ENCODE measurements around the gene PIK3R3.

Gene PIK3R3

DNA sequence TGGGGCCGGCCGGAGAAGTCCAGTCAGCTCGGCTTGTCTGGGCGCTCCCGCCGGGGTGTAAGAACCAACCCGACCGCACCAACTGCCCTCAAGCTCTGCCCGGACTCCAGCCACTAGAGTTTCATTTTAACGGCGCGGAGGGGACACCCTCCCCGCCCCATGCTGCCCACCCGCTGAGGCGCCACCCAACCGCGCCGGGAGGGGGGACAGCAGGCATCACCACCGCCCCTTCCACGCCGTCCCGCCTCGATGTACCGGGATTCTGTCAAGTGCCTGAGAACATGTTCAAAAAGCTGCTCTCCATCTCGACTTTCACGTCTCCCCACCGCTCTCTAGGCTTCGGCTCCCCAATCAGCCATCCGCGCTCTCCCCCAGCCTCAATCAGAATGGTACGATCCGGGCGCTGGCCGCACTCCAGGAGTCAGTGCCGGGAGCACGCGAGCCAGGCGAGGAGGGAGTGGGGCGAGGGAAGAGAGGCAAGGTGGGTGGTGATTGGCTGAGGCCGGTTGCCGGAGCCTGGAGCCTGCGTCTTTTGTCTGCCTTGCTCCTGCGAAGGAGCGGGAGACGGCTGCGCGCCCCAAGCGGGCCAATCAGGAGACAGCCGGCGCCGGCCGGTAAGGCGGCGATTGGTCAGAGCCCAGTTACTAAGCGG is at the start of gene PIK3R3:
TSS of gene PIK3R3 (minus strand) at position 101 of the 652 bp plus-strand sequence. CDS start 677 bp downstream, outside the sequence.
- DNase-seq (ENCODE audit: low read depth), result peak; percentile 75

DNA sequence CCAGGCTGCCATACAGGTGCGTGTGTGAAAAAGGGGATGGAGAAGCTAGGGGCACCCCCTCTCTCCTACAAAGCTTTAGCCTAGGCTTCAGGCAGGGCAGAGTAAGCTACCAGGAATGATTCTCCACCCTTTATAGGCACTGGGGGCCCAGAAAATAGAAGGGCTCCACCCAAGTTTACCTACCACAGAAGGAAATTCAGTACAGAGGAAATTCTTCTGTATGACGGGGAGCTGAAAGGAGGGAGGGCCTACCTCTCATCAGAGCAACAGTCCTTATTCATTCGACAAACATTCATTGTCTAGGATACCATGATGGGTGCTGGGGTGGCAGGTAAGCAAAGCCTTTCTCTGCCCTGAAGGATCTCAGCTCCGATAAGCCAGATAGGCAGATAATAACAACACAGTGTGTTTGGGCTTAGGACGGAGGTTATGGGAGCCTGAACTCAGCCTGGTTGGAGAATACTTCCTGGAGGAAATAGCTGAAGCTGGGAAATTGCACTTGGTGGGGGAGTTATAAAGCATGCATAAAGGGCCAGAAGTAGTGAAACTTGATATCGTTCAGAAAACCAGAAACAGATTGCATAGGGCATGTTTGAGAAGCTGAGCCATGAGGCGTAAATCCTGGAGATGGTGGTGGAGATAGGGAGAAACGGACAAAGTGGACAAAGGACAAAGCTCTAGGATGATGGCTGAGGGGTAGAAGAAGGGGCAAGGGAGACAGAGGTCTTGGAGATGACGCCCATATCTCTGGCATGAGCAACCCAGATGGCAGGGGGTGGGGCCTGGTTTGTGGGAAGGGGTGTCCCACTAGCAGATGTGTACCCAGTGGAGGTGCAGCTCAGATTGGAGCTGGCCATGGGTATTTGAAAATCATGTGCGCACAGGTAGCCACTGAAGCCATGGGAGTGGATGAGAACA is 49.2 kb upstream of the PIK3R3 start:
- DNase-seq (ENCODE audit: low read depth), result no peak

DNA sequence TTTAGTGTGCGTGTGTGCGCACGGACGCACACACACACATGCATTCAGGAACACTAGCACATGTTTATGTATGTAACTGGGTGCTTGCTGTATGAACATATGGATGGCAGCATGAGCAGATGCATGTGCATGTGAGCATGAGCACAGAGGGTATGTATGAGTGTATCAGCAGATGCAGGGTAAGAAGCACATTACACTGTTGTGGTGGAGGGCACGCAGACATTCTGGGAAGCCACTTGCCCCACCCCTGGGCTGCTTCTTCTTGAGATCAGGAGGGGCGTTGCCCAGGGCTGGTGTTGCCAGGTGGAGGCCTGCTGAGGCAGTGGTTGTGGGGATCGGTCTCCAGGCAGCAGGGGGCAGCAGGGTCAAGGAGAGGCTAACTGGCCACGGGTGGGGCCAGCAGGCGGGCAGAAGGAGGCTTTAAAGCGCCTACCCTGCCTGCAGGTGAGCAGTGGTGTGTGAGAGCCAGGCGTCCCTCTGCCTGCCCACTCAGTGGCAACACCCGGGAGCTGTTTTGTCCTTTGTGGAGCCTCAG is 47.7 kb upstream of the PIK3R3 start:
- DNase-seq (ENCODE audit: low read depth), result no peak

GRCh38 chr1:46179138-46180081 is 47.0 kb upstream of the PIK3R3 start:
- DNase-seq (ENCODE audit: low read depth), result no peak

DNA sequence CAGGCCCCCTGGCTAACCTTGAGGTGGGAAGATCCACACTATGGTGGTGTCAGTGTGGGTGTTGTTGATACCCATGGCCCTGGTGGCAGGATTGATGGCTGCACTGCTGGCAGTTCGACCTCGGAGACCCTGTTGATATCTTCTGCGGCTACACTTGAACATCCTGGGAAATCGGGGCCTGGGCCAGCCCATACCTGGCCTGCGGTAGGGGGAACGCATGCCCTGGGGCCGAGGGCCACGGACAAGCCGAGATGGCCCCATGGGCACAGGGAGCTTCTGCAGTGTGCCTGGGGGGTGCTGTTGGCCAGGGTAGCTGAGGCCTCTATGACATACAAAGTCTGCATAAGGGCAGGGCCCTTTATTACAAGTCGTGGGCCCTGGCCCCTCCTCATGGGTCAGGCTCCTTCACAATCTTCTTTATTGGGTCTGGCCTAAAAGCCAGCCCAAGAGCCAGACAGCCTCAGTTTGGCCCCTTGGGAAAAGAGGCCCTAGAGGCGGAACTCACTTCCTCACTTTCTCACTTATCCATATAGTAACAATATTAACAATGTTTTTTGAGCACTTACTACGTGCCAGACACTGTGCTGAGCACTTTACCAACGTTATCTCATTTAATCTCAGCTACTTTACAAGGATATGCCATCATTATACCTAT is 43.9 kb upstream of the PIK3R3 start, which contains the start of gene P3R3URF:
TSS of gene P3R3URF (minus strand) at position 278 of the 655 bp plus-strand sequence. CDS start at position 261, 17 bp downstream.
- no peak for DNase-seq (ENCODE audit: low read depth)

DNA sequence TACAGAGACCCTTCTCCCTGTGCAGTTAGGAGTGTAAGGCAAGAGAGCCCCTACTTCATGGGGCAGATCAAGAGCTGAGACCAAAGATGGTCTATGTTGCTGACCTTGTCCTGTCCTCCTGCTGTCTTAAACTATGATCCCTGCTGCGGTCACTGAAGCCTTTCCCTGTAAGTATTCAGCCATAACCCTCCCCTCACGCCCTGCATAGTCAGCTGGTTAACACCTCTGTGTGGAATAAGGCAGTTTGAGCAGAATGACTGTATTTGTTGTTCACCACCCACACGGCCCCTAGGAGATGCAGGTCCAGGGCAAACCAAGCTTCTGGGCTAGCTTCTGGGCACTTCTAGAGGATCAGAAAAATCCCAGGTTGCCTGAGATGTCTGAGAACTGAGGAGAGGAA is 42.8 kb upstream of the PIK3R3 start:
- no peak for DNase-seq (ENCODE audit: low read depth)

DNA sequence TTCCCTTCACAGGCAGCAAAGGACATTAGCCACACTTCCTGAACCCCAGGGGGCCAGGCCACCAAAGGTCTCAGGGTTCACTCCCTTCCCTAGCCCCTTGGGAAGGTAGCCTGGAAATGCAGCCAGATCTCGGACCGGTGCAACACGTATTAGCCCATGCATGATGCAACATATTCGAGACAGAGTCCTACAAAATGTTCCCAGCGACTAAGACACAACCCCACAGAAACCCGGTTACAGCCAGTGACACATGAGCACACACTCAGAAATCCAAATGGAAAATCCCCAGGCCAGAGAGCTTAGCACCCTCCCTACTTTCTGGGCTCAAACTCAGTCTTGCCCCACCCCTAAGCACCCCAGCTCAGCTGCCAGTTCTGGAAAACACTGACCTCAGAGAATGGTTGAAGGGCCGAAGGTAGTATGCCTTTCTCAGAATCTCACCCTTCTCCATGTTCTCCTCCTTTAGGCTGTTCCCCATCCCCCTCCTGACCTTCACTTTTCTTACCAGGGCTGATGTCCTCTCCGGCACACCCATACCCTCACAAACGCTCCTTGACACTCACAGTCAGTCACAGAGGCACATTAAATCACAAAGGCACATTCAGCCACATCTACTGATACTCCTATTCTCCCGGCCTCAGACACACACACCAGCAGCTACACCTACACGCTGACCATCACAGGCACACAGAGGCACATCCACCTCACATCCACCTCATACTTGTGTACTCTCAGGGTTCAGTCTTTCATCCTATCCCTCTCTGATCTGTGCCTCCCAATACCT is 42.2 kb upstream of the PIK3R3 start, which contains the start of gene TSPAN1:
TSS of gene TSPAN1 (plus strand) at position 640 of the 784 bp plus-strand sequence. CDS start 6,021 bp downstream, outside the sequence.
- no peak for DNase-seq (ENCODE audit: low read depth)

- no peak for DNase-seq (ENCODE audit: low read depth)
Measured at GRCh38 chr1:46173361-46173856, 41.0 kb upstream of the PIK3R3 start.

- DNase-seq (ENCODE audit: low read depth), result no peak
Measured at GRCh38 chr1:46172321-46172720, 39.9 kb upstream of the PIK3R3 start.

DNA sequence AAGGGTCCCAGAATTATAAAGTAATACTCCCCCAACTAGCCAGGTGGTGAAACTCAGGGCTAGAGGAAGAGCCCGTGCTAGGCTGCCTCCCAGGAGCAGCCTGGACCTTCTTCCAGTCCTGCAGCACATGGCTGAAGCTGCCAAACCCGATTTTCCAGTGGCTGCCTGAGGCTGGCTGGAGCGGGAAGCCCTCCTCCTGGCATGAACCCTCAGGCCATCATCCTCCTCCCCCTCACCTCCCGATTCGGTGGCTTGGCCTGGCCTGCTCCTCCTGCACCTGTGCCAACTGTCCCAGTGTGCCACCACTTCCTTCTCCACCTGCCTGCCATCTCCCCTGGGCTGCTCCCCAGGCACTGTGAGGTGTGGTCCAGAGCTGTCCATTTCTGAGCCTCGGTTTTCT is 39.4 kb upstream of the PIK3R3 start:
- no peak for DNase-seq (ENCODE audit: low read depth)

GRCh38 chr1:46171351-46171750 is 38.9 kb upstream of the PIK3R3 start:
- no peak for DNase-seq (ENCODE audit: low read depth)

- no peak for DNase-seq (ENCODE audit: low read depth)
Measured at GRCh38 chr1:46169811-46170454, 37.5 kb upstream of the PIK3R3 start.

DNA sequence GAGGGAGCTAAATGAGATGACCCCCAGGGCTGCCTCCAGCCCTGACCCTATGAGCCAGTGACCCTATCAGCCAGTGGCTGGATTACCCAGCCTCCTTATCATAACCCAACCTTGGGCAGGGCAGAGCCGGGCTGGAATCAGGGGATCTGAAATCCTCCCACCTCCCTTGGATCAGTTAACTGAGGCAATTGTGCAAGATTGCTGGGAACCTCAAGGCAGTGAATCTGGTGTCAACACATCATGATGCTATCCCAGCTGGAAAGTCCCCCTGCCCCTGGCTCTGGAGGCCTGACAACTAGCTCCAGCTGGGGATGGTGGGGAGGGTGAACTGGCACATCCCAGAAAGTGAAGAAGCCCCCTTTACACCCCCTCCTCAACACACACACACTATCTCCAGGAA is 36.0 kb upstream of the PIK3R3 start:
- no peak for DNase-seq (ENCODE audit: low read depth)

DNA sequence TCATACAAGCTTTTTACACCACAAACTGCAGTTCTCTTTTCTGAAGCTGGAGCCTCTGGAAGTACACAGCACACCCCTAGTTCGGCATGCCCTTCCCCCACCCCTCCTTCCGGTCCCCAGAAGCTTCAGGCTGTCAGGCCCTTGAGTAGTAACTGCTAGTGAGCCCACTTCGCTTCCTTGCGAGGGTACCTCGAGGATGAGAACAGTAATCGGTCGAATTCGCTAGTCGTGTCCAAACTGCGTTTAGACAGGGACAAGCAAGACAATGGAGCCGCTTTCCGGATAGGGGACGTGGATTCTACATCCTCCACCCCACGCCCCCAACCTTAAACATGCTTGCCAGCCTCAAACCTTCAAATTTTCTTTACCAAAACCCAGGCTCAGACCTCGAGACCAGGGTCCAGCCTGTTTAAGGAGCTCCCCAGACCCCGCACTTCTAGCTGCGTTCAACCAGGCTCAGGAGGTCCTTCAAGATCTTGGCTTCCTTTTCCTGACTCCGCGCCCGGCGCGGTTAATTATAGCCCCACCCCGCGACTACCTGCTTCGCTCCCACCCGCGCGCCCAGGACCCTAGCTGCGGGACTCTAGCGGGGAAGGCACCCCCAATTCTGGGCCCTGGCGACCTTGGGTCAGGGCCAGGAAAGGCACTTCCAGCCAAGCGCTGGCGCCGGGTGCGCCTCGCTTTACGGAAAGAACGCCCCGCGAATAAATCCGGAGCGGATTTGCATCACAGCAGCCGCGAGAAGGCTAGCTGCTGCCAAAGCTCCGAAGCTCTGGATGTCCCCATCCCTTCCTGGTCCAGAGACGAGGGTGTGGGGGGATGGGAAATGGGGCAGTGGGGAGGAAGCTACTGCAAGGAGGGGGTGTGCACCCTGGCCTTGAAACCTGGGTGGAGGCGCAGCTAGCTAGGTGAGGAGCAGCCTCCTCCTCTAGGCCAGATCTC is 34.4 kb upstream of the PIK3R3 start:
- DNase-seq (ENCODE audit: low read depth), result no peak

DNA sequence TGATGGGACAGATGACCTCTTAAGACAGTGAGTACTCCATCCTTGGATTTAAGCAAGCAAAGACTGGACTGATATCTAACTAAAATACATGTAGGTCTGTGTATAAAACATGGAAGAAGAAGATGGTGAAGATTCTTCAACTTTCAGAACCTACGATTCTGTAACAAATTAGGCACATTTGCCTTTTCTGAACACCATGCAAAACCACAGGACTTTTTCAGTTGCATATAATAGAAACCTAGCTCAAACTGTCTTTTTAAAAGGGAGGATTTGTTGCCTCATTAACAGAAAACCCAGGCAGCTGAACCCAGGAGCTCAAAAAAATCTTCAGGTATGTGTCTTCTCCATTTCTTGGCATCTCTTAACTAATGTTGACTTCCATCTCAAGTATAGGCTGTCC is 27.8 kb upstream of the PIK3R3 start:
- no peak for DNase-seq (ENCODE audit: low read depth)

DNA sequence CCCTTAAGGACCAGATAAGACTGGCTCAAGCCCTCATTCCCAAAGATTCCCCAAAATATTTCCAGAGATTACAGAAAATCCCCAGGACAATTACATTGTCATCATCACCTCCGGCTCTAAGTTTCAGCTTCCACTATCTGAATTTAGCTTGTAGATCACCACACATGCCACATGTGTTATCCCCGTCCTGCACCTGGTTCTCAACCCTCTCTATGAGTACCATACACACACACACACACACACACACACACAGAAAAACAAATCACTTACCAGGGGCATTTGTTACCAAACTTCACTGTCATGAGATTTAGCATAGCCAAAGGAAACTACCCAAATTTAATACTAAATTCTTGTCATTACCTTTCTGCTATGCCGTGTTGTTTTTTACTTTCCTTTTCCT is 27.1 kb upstream of the PIK3R3 start:
- no peak for DNase-seq (ENCODE audit: low read depth)

- DNase-seq (ENCODE audit: low read depth), result no peak
Measured at GRCh38 chr1:46158312-46159281, 26.2 kb upstream of the PIK3R3 start.

All from stimulated activated CD8-positive, alpha-beta memory T cell treated with anti-CD3 and anti-CD28 coated beads, Interleukin-7, amount 100 ng/mL, for 24 hours (primary cell).